Stimulated activated CD4-positive, alpha-beta T cell treated with anti-CD3 and anti-CD28 coated beads, Interleukin-4, amount 100 ng/mL, for 4 hours (primary cell): ENCODE data around the gene SLC16A12.

Source experiments
- DNase-seq, 2 experiments: peaks; one replicate each; pipeline ENCODE4 v3.0.0-alpha.2; 2020

The SLC16A12 gene

DNA sequence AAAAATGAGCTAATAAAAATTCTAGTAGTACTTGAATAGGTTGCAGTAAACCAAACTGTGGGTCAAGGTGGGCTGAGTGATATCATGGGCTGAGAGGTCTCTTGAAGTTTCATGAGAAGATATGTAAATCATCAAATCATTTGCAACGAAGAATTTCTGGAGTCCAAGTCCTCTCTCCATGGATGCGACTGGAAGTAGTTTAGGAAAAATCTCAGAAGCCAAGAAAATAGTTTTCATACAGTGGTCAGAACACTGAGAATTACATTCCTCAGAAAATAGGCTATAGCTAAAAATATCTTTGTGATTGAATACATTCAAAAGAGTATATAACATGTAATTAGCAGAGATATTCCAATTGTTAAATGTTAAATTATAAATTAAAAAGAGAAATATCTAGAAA is 146.6 kb downstream of the SLC16A12 start:
- no peak for DNase-seq

DNA sequence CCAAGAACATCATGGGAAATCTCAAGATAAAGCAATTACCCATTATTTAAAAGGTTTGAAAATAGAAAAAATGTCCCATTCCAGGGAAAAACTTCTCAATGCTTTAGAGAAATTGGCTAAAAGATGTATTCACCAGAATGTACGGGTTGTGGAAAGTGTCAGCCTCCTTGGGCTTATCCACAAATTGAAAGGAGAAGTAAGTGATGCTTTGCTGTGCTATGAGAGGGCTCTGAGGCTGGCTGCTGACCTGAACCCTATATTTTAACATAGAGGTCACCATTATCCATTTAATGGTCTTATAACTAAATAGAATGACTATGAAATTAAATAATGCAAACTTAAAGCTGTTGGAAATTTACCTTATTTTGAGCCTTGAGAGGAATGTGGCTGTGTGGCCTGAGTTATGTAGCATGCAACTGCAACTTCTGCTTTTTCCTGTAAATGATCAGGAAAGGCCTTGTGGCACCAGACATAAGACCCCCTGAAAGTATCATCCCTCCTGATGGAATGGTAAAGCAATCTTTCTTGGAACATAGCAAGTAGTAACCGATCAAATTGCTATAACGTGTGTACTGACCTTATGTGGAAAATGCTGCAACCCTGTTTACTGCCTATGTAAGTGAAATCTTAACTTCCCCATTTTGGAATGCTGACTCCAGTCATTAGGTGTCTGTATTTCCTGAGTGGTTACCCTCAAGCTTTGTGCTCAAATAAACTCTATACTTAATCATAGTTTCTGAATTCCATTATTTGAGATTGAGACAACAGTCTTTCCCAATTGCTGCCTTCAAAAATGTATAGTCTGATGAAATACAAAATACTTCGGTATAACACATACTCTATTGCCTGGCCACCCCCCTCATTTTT is 150.7 kb downstream of the SLC16A12 start:
- DNase-seq, result no peak

DNA sequence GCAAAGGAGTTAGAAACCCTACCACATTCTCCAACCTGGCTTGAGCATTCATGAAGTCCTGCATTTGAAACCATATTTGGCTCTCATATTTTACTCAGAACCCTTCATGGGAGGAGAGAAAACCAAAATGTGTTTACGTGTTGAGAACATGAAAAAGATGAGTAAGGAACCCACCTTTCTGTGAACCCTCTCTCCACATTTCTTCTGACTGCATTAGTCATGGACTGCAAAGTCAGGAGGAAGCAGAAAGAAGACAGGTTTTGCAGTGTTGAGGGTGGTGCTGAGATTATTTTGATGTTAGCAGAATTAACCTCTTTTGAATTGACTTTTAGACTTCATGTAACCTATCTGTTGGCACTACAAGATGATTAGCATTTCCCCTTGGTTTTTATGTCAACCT is 152.6 kb downstream of the SLC16A12 start:
- DNase-seq, result no peak
